Fibroblast of skin of abdomen (primary cell): ENCODE data around the gene CKAP2L.
A peak's percentile ranks its signal among the peaks of the same experiment; 100 is the strongest.

Experiments
- DNase-seq: peaks from one replicate; pipeline ENCODE4 v3.0.0-alpha.2; 2013

CKAP2L gene

GRCh38 chr2:112792419-112792818, 28.0 kb upstream of the CKAP2L start:
- DNase-seq: no peak

DNA sequence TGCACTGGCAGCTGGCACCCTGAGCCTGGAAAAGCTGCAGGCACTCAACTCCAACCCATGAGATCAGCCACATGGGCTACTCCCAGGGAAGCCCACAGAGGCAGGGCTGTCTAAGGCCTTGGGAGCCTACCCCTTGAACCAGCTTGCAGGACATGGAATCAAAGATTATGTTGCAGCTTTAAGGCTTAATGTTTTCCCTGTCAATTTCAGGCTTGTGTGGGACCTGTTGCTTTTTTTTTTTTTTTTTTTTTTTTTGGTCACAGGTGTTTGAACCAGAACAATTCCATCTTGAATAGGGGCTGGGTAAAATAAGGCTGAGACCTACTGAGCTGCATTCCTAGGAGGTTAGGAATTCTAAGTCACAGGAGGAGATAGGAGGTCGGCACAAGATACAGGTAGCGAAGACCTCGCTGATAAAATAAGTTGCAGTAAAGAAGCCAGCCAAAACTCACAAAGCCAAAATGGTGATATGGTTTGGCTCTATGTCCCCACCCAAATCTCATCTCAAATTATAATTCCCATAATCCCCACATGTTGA, 27.4 kb upstream of the CKAP2L start:
- no peak for DNase-seq

DNA sequence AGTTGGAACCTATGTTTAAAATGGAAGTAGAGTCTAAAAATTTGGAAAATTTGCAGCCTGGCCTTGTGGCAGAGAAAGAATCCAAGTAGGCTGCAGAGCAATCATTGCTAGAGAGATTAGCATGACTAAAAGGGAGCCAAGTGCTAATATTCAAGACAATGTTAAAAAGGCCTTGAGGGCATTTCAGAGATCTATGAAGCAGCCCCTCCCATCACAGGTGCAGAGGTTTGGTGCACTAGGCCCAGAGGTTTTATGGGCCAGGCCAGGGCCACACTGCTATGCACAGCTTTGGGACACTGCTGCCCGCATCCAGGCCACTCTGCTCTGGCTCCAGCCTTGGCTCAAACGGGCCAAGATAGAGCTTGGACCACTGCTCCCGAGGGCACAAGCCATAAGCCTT, 26.6 kb upstream of the CKAP2L start:
- DNase-seq: no peak

- DNase-seq: no peak
These were observed 25.9 kb upstream of the CKAP2L start for GRCh38 chr2:112790305-112790704.

- DNase-seq: no peak
These were observed 24.8 kb upstream of the CKAP2L start for GRCh38 chr2:112789186-112789585.

- DNase-seq: no peak
These were observed 24.2 kb upstream of the CKAP2L start for GRCh38 chr2:112788653-112789052.

- no peak for DNase-seq
These were observed 23.5 kb upstream of the CKAP2L start for GRCh38 chr2:112787729-112788393.

DNA sequence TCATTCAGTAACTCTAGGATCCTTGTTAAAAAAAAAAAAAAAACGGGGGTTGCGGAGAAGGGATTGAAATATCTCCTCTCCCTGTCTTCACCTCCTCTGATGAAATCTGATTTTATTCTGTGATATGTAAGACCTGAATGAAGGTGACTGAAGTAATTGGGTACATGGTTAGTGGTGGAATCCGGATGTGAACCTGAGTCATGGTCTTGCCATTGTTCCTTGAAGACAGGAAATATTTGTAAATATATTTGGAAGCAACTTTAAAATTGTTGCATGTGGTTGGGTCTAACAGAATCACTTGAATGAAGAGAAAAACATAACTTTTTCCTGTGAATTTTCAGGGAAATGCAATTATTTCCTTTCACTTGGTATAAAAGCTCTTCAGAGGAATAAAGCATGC, 22.9 kb upstream of the CKAP2L start:
- no peak for DNase-seq

GRCh38 chr2:112784199-112785189, 20.1 kb upstream of the CKAP2L start, which contains the start of gene IL1A:
IL1A (minus strand) TSS chr2:112784493; CDS start chr2:112783770, 723 bp downstream.
- peak; percentile 57 for DNase-seq

DNA sequence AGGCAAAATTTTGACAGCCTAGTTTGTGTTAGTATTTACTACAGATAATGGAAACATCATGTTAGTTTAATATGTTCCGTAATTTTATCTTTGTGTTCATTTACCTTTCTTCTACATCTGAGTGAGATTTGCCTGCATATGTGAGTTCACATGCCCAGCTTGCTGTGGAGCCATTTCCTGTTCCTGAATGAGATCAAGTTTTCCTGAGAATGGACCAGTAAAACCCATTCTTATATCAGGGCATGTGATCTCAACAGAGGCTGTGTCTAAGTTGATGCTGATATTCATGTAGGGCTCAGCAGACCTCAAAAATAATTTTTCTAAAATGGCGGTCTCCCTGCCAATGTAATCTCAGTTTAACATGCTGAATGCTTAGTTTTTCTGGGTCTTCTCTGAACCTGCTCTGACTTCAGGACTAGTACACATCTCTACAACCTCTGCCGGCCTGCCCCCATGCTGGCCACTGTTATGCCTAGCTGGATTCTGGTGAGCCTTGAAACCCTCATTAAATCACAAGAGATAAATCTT, 18.8 kb upstream of the CKAP2L start:
- no peak for DNase-seq

DNA sequence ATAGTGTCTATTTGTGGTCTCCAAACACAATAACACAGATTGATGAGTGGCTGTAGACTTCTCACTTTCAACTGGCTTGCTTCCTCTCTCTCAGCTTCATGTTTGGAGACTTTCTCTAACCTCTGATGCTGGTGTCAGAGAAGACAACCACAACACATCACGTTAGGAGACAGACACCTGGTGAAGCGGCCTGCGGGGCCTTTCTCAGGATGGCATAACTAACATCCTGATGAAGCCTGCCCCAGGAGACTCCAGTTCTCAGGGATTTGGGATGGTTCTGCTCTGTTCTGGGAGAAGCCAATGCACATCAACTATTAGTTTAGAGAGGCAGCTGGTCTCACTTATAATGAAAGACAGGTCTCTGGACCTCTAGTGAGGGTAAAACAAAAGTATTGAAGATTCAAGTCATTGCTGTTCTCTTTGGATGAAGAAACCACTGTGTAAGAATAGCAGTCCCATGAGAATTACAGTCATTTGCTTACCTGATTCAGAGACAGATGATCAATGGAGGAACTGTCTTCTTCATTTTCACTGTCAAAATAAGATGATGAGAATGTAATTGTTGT, 17.9 kb upstream of the CKAP2L start:
- no peak for DNase-seq

GRCh38 chr2:112779598-112779997, 15.2 kb upstream of the CKAP2L start:
- no peak for DNase-seq

- DNase-seq: peak; percentile 14
These were observed 12.6 kb upstream of the CKAP2L start for GRCh38 chr2:112777036-112777435.

DNA sequence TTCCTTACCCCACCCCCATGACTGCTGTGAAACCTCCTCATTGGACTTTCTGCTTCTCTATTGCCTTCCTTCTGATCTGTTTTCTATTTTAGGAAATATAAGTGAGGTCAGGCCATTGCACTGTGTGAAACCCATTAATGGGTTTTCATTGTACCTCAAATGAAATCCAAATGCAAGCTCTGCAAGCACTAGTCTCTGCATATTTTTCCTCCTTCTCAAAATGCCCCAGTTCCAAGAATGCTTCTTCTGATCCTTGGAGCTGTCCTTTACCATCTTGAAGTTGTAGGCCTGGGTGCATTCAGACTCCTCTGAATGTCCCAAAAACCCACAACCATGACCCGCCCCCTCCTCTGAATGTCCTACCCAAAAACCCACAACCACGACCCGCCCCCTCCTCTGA, 11.7 kb upstream of the CKAP2L start:
- DNase-seq: peak; percentile 7

- no peak for DNase-seq
These were observed 10.3 kb upstream of the CKAP2L start for GRCh38 chr2:112774536-112775285.

DNA sequence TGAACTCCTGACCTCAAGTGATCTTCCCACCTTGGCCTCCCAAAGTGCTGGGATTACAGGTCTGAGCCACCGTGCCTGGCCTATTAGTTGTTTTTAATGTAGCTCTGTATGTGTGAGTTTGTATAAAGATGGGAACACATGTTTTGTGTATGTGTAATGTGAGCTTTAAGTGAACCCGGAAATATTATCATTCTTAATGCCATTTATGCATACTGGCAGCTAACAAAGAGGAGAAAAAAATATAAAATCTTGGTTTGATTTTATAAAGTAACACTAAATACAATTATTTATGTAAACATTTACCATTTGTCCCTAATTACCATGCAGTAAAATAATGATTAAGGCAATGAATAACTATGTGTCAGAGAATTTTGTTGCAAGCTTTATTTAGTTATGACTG, 9.1 kb upstream of the CKAP2L start:
- DNase-seq: no peak

DNA sequence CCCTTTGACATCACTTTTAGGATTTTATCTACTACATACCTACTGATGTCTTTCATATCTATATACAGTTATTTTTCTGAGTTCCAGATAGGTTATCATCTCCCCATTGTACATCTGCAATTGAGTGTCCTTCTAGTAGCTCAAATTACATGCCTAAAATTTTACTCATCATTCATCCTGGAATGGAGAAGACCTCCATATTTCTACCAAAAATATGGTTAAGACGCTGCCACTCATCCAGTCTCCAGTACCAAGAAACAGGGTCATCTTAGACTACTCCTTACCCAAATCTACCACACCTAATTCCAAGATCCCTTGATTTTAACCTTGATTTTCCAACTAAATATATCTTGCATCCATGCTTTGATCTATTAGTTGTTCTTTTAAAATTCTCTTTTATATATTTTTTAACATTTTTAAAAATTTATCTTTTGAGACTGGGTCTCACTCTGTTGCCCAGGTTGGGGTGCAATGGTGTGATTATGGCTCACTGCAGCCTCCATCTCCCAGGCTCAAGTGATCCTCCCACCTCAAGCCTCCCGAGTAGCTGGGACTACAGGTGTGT, 8.6 kb upstream of the CKAP2L start:
- no peak for DNase-seq

GRCh38 chr2:112772322-112772721, 7.9 kb upstream of the CKAP2L start:
- DNase-seq: no peak

DNA sequence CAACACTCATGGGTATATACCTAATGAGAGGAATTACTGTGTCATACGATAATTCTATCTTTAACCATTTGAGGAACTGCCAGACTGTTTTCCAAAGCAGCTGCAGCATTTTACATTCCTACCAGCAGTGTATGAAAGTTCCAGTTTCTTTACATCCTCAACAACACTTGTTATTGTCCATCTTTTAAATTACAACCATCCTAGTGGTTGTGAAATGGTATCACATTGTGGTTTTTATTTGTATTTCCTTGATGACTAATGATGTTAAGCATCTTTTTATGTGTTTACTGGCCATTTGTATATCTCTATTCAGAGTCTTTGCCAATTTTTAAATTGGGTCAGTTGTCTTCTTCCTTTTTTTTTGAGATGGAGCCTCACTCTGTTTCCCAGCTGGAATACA, 4.0 kb upstream of the CKAP2L start:
- no peak for DNase-seq

GRCh38 chr2:112767693-112768330, 3.4 kb upstream of the CKAP2L start:
- no peak for DNase-seq

DNA sequence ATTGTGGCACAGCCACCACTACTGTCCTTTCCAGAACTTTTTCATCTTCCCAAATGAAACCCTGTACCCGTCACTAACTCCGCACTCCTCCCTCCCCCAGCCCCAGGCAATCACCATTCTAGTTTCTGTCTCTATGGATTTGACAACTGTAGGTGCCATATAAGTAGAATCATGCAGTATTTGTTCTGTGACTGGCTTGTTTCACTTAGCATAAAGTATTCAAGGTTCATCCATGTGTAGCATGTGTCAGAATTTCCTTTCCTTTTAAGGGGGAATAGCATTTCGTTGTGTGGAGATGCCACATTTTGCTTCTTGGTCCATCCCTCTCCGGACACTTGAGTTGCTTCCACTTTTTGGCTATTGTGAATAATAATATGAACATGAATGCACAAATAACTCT, 842 bp upstream of the CKAP2L start:
- no peak for DNase-seq
